Heart right ventricle (tissue), 16 donors: Measurements from ENCODE around the gene CLCN7. TPM values are rescaled to one million over a fixed set of nuclear protein-coding genes. Genes with fewer than 3 reads are reported as not detected.

ENCODE experiments used
- ATAC-seq, 8 donors: fragments of 200-7000 bp; cut with Tn5 transposase; one replicate each; pipeline ENCODE4 v1.9.1; 2020; ENCODE audit warnings: mild to moderate bottlenecking in 8 of 8, moderate library complexity in 8 of 8, moderate number of reproducible peaks in 1 of 8
- DNase-seq, 2 donors: peaks; one replicate each; pipeline ENCODE4 v3.0.0-alpha.2; 2020
- H3K27ac ChIP-seq, 10 donors: fragments of 200-600 bp; sonication (generic) in 2 of 10; one replicate each; pipeline versions ENCODE4 v1.5.0 to v1.8.0; 2020 to 2022; ENCODE audit warnings: mild to moderate bottlenecking in 3 of 10
- H3K27me3 ChIP-seq, 7 donors: fragments of 200-600 bp; one replicate each; pipeline ENCODE4 v1.8.0; 2021 to 2022; ENCODE audit warnings: mild to moderate bottlenecking in 2 of 7
- H3K36me3 ChIP-seq, 9 donors: fragments of 200-600 bp; sonication (generic) in 1 of 9; one replicate each; pipeline versions ENCODE4 v1.5.0 to v1.8.0; 2020 to 2022; ENCODE audit warnings: mild to moderate bottlenecking in 2 of 9
- H3K4me1 ChIP-seq, 9 donors: fragments of 200-600 bp; sonication (generic) in 1 of 9; one replicate each; pipeline versions ENCODE4 v1.5.0 to v1.8.0; 2020 to 2022; ENCODE audit warnings: mild to moderate bottlenecking in 4 of 9
- H3K4me3 ChIP-seq, 10 donors: fragments of 200-600 bp; sonication (generic) in 2 of 10; one replicate each; pipeline versions ENCODE4 v1.5.0 to v1.8.0; 2020 to 2022; ENCODE audit warnings: mild to moderate bottlenecking in 7 of 10, moderate library complexity in 2 of 10
- H3K9me3 ChIP-seq, 11 donors: fragments of 200-600 bp in 10 of 11; sonication (generic) in 2 of 11; one replicate each; pipeline versions ENCODE4 v1.5.0 to v1.8.0; 2013 to 2022; ENCODE audit warnings: mild to moderate bottlenecking in 2 of 11, control low read depth in 1 of 11, moderate library complexity in 1 of 11
- CTCF ChIP-seq, 9 donors: fragments of 200-600 bp; sonication (generic) in 2 of 9; IDR thresholded peaks; one replicate each; pipeline versions ENCODE4 v1.5.0 to v1.8.0; 2021 to 2022; ENCODE audit warnings: antibody characterized with exemption in 9 of 9, mild to moderate bottlenecking in 5 of 9, moderate library complexity in 1 of 9
- WGBS, 2 donors: extraction: QIAGEN DNeasy Blood & Tissue Kit; methylation state at CpG; one replicate each; pipeline ENCODE4 v1.1.7; 2013; ENCODE audit warnings: inconsistent platforms in 1 of 2; 5-methylcytosine and 5-hydroxymethylcytosine counted together
- intact Hi-C, 10 donors: fragments of 100-400 bp; cut with DNase I; formaldehyde crosslinking; loops; one replicate each; pipeline versions ENCODE4 v1.11.1 to v1.14.2; 2022
- polyA plus RNA-seq, 2 donors: library from polyadenylated mRNA; stranded (reverse); fragments of 200-250 nt; gene quantifications; one replicate each; pipeline ENCODE4 v1.2.3, GENCODE V29; 2013
- total RNA-seq, 10 donors: library from RNA; stranded (reverse); fragmentation: NEBNext Ultra II Directional in 3 of 10; extraction: Animal tissue kit (Norgen Biotek cat#: 25700) in 3 of 10; gene quantifications; one replicate each; pipeline versions ENCODE4 v1.2.1 to v1.2.4, GENCODE V29; 2021 to 2023
- donor health status: Arrhythmogenic right ventricular cardiomyopathy.
- donor health status: ischemic (EF 13 %, LVEDD 7.1; RV severe dilation, severe dysfunction).
- donor health status: healthy with polysubstance abuse.
- donor health status: DM: no; HTN: yes; CAD: no.
- donor health status: DM: no; HTN: no; CAD: no.
- donor health status: ischemic (EF 25% LVEDD 6.9; RV normal size, moderate dysfunction).
- donor health status: ischemic (EF 25% LVEDD 5.7; RV mildly dilated, moderate dysfunction).
- donor health status: healthy.
- donor health status: DM: yes; HTN: yes; CAD: no.
- donor health status: Ischemic cardiomyopathy.
- donor health status: ischemic (EF 35%, LVEDD 5.7; RV mildly dilated, moderate dysfunction).
- donor health status: nonischemic (EF 11% LVEDD 7.7; RV severe dilation, severe dysfunction).
- donor health status: DM: yes; HTN: yes; CAD: no.
- donor health status: PGD.
- donor health status: ischemic (EF 29% LVEDD 5.4; RV normal size, mild dysfunction).
- donor health status: nonischemic (EF 23%, LVEDD 6.1; RV moderate dilation, normal function).

CLCN7 gene
- total and polyA plus RNA-seq, 12 donors, result 29.5 to 60.6 (median 35.1) TPM

- no peak overlapping the region for H3K27ac ChIP-seq
- no peaks in the 10 kb centered on the region for H3K9me3 ChIP-seq
- no peak for DNase-seq
- H3K4me3 ChIP-seq, result no peak overlapping the region
- intact Hi-C loops, result loop anchor here in 7 of 10 donors (5.0 to 10.0 kb wide), 8 partner anchors 35 to 208 kb away; partner anchors contain the start of genes CRAMP1 (in 1 of the 7), IFT140 (in 1 of the 7), MAPK8IP3 (in 1 of the 7) and TMEM204 (in 1 of the 7)
- peaks cover 7 to 76% (median 52%) of the 10 kb centered on the region in 9 donors for H3K36me3 ChIP-seq
- no peak for TF ChIP-seq CTCF (IDR thresholded peaks at IDR 0.05)
- peaks cover 9 to 31% (median 25%) of the 10 kb centered on the region in 9 donors for H3K4me1 ChIP-seq
- 93 to 95% methylated on average over 21 of the region's 21 CpGs for WGBS, 2 donors
- no peaks in the 10 kb centered on the region for H3K27me3 ChIP-seq
- no peak for ATAC-seq
Observed at GRCh38 chr16:1497014-1497598, 22.3 kb upstream of the CLCN7 start.

- no peak for ATAC-seq
- intact Hi-C loops, result loop anchor here in 7 of 10 donors (5.0 to 10.0 kb wide), 8 partner anchors 36 to 208 kb away; partner anchors contain the start of genes CRAMP1 (in 1 of the 7), IFT140 (in 1 of the 7), MAPK8IP3 (in 1 of the 7) and TMEM204 (in 1 of the 7)
- Histone ChIP-seq H3K27me3 (no peaks in the 10 kb centered on the region), H3K4me1 (peaks cover 9 to 31% (median 25%) of the 10 kb centered on the region in 9 donors), H3K4me3 (no peak overlapping the region), H3K27ac (no peak overlapping the region), H3K36me3 (peaks cover under 1 to 70% (median 45%) of the 10 kb centered on the region in 9 donors), H3K9me3 (no peaks in the 10 kb centered on the region)
- DNase-seq, result no peak
- 95% methylated on average over 25 of the region's 25 CpGs for WGBS, 2 donors
- no peak for TF ChIP-seq CTCF (IDR thresholded peaks at IDR 0.05)
Observed at GRCh38 chr16:1496464-1496863, 21.6 kb upstream of the CLCN7 start.

- Histone ChIP-seq H3K4me3 (no peak overlapping the region), H3K27me3 (no peaks in the 10 kb centered on the region), H3K36me3 (peaks cover 0 to 64% (median 39%) of the 10 kb centered on the region in 9 donors), H3K9me3 (no peaks in the 10 kb centered on the region), H3K4me1 (peaks cover 9 to 31% (median 25%) of the 10 kb centered on the region in 9 donors), H3K27ac (no peak overlapping the region)
- ATAC-seq (no peak), DNase-seq (no peak)
- no peak for TF ChIP-seq CTCF (IDR thresholded peaks at IDR 0.05)
- intact Hi-C loops, result loop anchor here in 7 of 10 donors (5.0 to 10.0 kb wide), 8 partner anchors 36 to 209 kb away; partner anchors contain the start of genes CRAMP1 (in 1 of the 7), IFT140 (in 1 of the 7), MAPK8IP3 (in 1 of the 7) and TMEM204 (in 1 of the 7)
- 93 to 96% methylated on average over 25 of the region's 25 CpGs for WGBS, 2 donors
Observed at GRCh38 chr16:1495889-1496262, 21.0 kb upstream of the CLCN7 start.

- H3K4me3 ChIP-seq, result peak overlapping the region in 1 of 10 donors; percentile 80
Observed at GRCh38 chr16:1495211-1495888, 20.5 kb upstream of the CLCN7 start.

More at GRCh38 chr16:1495211-1495888, 20.5 kb upstream of the CLCN7 start:
- peak overlapping the region in 5 of 10 donors; percentile 17 to 97 (median 42) for H3K27ac ChIP-seq
- H3K4me1 ChIP-seq, result peaks cover 9 to 31% (median 25%) of the 10 kb centered on the region in 9 donors
- intact Hi-C loops, result loop anchor here in 7 of 10 donors (5.0 to 10.0 kb wide), 8 partner anchors 37 to 209 kb away; partner anchors contain the start of genes CRAMP1 (in 1 of the 7), IFT140 (in 1 of the 7), MAPK8IP3 (in 1 of the 7) and TMEM204 (in 1 of the 7)
- 92% methylated on average over 39 of the region's 39 CpGs for WGBS, 2 donors
- no peak for TF ChIP-seq CTCF (IDR thresholded peaks at IDR 0.05)
- DNase-seq, result no peak
- H3K36me3 ChIP-seq, result peaks cover 0 to 59% (median 34%) of the 10 kb centered on the region in 9 donors
- no peaks in the 10 kb centered on the region for H3K9me3 ChIP-seq
- no peak for ATAC-seq
- H3K27me3 ChIP-seq, result no peaks in the 10 kb centered on the region
